ENCODE data around the gene STRAP. TPM values are rescaled to one million over a fixed set of nuclear protein-coding genes. Genes with fewer than 3 reads are reported as not detected.

STRAP gene
- total and polyA plus RNA-seq, 10 of the 15 experiments (the other 5 are each of a cell fraction or from before 2014, with no cell fraction given), result 64.3 to 281 (median 119) TPM

- Histone ChIP-seq H4K20me1 (ENCODE audit: control insufficient read depth, insufficient read depth) (no peaks in the 10 kb centered on the region), H3K36me3 (ENCODE audit: control insufficient read depth in 2 of 2, insufficient read depth in 2 of 2, low read length in 1 of 2) (no peaks in the 10 kb centered on the region), H3K27ac (ENCODE audit: control insufficient read depth, insufficient read depth) (no peak overlapping the region), H3K4me1 (ENCODE audit: control insufficient read depth, insufficient read depth, low read length) (no peaks in the 10 kb centered on the region), H2AFZ (ENCODE audit: control insufficient read depth, low read depth, low read length) (no peak overlapping the region), H3K79me2 (ENCODE audit: control insufficient read depth, insufficient read depth, low read length) (no peaks in the 10 kb centered on the region), H3K4me2 (ENCODE audit: control insufficient read depth, insufficient read depth) (peak overlapping the region; percentile 47; the same call in 1 of the 2 replicates), H3K4me3 (no peak overlapping the region), H3K27me3 (replicated peaks in 1 of 2; ENCODE audit: control insufficient read depth in 2 of 2, insufficient read depth in 2 of 2, low read length in 1 of 2) (no peaks in the 10 kb centered on the region), H3K9ac (ENCODE audit: control insufficient read depth, insufficient read depth, low read length) (no peak overlapping the region), H3K9me3 (replicated peaks; ENCODE audit: control insufficient read depth, insufficient read depth, low read length) (no peaks in the 10 kb centered on the region)
- ChIA-PET POLR2A (interaction anchor here (0.9 kb wide), 1 partner anchor 93 kb away, joined by 4 read pairs; no protein-coding TSS in a partner anchor), SMC1A (ENCODE audit: uncharacterized antibody, unreplicated experiment) (interaction anchor here (0.8 to 2.0 kb wide), 21 partner anchors 9 to 332 kb away, joined by 3 to 12 read pairs (median 4); no protein-coding TSS in a partner anchor), RAD21 (ENCODE audit: unreplicated experiment) (interaction anchor here (0.9 to 1.6 kb wide), 8 partner anchors 17 to 332 kb away, joined by 3 to 8 read pairs (median 4); partner anchors contain the start of gene DERA), CTCF (interaction anchor here (0.6 to 2.0 kb wide), 10 partner anchors 13 to 589 kb away, joined by 3 to 18 read pairs (median 5); no protein-coding TSS in a partner anchor)
- intact Hi-C loops (cut with micrococcal nuclease; ENCODE audit: unreplicated experiment), result loop anchor here (2.0 kb wide), 1 partner anchor 35 kb away; no protein-coding TSS in a partner anchor
- WGBS (ENCODE audit: insufficient coverage, insufficient replicate concordance, low lambda C conversion rate, missing lambda C conversion rate), result under 1% methylated on average over 6 of the region's 6 CpGs
- in situ Hi-C loops (cut with MboI), result no loop called here
- DNase-seq (ENCODE audit: low read depth, low spot score) (peak; percentile 67), FAIRE-seq (peak; percentile 70), ATAC-seq (peak; percentile 94)
- no TSS peak for BruUV-seq (replicated peaks)
- TF ChIP-seq CREM (IDR thresholded peaks at IDR 0.05; ENCODE audit: low read depth) (no peak), ZNF217 (IDR thresholded peaks at IDR 0.05) (0 out of 2 replicates have a peak, but pooled peaks have one; percentile 28), BHLHE40 (IDR thresholded peaks at IDR 0.05; ENCODE audit: borderline replicate concordance in 1 of 2, low read depth in 2 of 2, low read length in 1 of 2) (peak in 1 of 2 experiments; percentile 28; a peak in 1 of 4 replicates), SPI1 (IDR thresholded peaks at IDR 0.05; ENCODE audit: borderline replicate concordance, insufficient read depth, low read depth, low read length) (peak; percentile 75; the same call in 1 of the 2 replicates), TARDBP (IDR thresholded peaks at IDR 0.05; ENCODE audit: borderline replicate concordance) (no peak), NR2C1 (IDR thresholded peaks at IDR 0.05) (no peak), CHD4 (IDR thresholded peaks at IDR 0.05) (no peak), SKIL (IDR thresholded peaks at IDR 0.05; ENCODE audit: low read depth, poor library complexity, severe bottlenecking) (no peak), NFIC (IDR thresholded peaks at IDR 0.05; ENCODE audit: low read depth, low read length) (0 out of 2 replicates have a peak, but pooled peaks have one; percentile 54), MTA2 (IDR thresholded peaks at IDR 0.05; ENCODE audit: low read depth) (peak; percentile 58; the same call in 1 of the 2 replicates), NFYA (IDR thresholded peaks at IDR 0.05; ENCODE audit: borderline replicate concordance, low read depth, low read length) (no peak), BCL11A (IDR thresholded peaks at IDR 0.05; ENCODE audit: low read depth, low read length) (no peak), STAT1 (conservative IDR thresholded peaks at IDR 0.05) (no peak)
- TF ChIP-seq, protein P1, sequence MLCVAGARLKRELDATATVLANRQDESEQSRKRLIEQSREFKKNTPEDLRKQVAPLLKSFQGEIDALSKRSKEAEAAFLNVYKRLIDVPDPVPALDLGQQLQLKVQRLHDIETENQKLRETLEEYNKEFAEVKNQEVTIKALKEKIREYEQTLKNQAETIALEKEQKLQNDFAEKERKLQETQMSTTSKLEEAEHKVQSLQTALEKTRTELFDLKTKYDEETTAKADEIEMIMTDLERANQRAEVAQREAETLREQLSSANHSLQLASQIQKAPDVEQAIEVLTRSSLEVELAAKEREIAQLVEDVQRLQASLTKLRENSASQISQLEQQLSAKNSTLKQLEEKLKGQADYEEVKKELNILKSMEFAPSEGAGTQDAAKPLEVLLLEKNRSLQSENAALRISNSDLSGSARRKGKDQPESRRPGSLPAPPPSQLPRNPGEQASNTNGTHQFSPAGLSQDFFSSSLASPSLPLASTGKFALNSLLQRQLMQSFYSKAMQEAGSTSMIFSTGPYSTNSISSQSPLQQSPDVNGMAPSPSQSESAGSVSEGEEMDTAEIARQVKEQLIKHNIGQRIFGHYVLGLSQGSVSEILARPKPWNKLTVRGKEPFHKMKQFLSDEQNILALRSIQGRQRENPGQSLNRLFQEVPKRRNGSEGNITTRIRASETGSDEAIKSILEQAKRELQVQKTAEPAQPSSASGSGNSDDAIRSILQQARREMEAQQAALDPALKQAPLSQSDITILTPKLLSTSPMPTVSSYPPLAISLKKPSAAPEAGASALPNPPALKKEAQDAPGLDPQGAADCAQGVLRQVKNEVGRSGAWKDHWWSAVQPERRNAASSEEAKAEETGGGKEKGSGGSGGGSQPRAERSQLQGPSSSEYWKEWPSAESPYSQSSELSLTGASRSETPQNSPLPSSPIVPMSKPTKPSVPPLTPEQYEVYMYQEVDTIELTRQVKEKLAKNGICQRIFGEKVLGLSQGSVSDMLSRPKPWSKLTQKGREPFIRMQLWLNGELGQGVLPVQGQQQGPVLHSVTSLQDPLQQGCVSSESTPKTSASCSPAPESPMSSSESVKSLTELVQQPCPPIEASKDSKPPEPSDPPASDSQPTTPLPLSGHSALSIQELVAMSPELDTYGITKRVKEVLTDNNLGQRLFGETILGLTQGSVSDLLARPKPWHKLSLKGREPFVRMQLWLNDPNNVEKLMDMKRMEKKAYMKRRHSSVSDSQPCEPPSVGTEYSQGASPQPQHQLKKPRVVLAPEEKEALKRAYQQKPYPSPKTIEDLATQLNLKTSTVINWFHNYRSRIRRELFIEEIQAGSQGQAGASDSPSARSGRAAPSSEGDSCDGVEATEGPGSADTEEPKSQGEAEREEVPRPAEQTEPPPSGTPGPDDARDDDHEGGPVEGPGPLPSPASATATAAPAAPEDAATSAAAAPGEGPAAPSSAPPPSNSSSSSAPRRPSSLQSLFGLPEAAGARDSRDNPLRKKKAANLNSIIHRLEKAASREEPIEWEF (IDR thresholded peaks at IDR 0.05; ENCODE audit: insufficient replicate concordance, low read depth, low read length), result no peak
- TF ChIP-seq, protein P2, sequence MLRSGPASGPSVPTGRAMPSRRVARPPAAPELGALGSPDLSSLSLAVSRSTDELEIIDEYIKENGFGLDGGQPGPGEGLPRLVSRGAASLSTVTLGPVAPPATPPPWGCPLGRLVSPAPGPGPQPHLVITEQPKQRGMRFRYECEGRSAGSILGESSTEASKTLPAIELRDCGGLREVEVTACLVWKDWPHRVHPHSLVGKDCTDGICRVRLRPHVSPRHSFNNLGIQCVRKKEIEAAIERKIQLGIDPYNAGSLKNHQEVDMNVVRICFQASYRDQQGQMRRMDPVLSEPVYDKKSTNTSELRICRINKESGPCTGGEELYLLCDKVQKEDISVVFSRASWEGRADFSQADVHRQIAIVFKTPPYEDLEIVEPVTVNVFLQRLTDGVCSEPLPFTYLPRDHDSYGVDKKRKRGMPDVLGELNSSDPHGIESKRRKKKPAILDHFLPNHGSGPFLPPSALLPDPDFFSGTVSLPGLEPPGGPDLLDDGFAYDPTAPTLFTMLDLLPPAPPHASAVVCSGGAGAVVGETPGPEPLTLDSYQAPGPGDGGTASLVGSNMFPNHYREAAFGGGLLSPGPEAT (IDR thresholded peaks at IDR 0.05; ENCODE audit: low read depth), result peak; percentile 56; the same call in 1 of the 2 replicates
Measured at GRCh38 chr12:15863984-15864383, 18.2 kb upstream of the STRAP start.

Measured in GM12878 (cell line).